GM12872 (cell line): ENCODE data around the gene GLB1L.

Source experiments
- CTCF ChIP-seq: IDR thresholded peaks from 3 replicates; pipeline ENCODE4 v1.5.1; 2011; ENCODE audit warnings: low read depth, mild to moderate bottlenecking, low read length, moderate library complexity; ENCODE audit not compliant: insufficient read depth

The GLB1L gene

GRCh38 chr2:219271021-219271420, 25.8 kb upstream of the GLB1L start:
- no peak for TF ChIP-seq CTCF

GRCh38 chr2:219270055-219270372, 24.8 kb upstream of the GLB1L start:
- TF ChIP-seq CTCF = no peak

DNA sequence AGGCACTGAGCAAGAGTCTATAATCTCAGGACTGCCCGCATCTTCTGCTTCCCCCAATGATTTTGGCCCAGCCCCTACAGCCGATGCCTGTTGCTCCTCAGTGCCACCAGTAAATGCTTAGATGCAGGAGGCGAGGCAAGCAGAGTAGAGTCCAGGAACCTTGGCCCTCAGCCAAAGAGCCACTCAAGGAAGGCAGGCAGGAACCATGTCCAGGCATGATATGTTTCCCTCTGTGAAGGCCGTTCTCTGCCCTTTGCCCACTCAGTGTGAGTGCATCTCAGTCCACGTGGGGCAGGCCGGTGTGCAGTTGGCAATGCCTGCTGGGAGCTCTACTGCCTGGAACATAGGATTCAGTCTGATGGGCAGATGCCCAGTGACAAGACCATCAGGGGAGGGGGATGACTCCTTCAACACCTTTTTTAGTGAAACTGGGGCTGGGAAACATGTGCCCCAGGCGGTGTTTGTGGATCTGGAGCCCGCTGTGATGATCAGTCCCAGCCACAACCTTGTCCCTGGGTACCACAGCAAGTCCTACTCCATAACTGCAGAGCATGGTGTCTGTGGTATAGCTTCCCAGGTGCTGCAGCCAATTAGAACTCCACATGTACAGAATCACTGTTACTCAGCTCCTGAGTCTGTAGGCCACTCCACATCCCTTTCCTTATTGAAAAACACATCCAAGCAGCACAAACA, 24.3 kb upstream of the GLB1L start:
- TF ChIP-seq CTCF = no peak

DNA sequence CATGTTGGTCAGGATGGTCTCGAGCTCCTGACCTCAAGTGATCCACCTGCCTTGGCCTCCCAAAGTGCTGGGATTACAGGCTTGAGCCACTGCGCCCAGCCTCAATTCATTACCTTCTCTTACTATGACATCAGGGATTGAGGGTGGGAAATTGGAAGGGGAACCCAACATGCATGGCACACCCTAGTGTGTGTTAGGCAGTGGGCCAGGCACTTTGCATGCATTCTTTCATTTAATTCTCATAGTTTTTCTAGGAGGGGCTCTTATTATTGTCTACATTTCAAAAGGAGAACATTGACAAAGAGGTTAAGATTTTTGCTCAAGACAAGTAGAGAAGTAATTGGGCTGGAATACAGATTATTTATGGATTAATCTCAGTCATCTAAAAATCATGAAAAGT, 23.1 kb upstream of the GLB1L start:
- TF ChIP-seq CTCF = no peak

DNA sequence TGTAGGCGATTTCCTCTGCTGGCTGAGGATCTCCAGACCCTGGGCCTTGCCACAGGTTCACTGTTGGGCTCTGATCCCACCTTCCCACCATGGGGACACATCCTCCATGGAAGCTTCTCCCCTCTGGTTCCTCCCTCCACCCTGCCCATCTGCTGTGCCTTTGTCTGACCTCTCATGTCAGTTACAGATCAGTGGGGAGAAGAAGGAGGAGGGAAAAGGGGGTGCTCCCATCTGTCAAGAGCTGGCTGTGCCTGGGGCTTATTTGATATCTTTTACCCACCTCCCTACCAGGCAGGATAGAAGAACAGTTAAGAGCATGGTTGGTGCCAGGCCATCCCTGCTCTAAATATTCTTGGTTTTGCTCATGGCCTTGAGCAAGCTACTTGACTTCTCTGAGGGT, 21.6 kb upstream of the GLB1L start:
- TF ChIP-seq CTCF = no peak

DNA sequence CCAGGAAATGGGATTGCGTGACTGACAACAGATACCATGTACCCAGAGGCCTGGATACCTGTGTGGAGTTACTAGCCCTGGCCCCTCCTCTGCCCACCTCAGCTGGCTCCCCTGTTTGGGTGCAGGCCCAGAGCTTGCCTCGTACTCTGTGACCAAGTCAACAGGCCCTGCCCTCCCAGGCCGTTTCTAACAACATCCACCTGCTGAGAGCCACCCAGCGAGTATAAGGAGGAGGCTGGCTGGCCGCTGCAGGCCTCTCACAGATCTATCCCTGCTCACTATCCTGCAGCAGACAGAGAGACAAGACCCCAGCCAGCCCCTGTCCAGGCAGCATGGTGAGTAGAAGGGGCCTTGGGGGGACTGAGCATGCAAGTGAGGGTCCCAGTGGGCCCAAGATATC, 21.0 kb upstream of the GLB1L start:
- no peak for TF ChIP-seq CTCF

GRCh38 chr2:219261024-219261855, 16.0 kb upstream of the GLB1L start:
- no peak for TF ChIP-seq CTCF
